Lower leg skin (tissue), 4 donors: ENCODE results near the gene EIF4G2. TPM values are rescaled to one million over a fixed set of nuclear protein-coding genes. Genes with fewer than 3 reads are reported as not detected.

Experiments used
- DNase-seq, 2 donors: peaks; one replicate each; pipeline ENCODE4 v3.0.0-alpha.2; 2019; ENCODE audit warnings: low spot score in 2 of 2
- H3K4me3 ChIP-seq: fragments of 200-600 bp; sonication (generic); 2 replicates; pipeline ENCODE4 v1.5.1; 2017; ENCODE audit warnings: mild to moderate bottlenecking, low read depth; ENCODE audit not compliant: poor library complexity, severe bottlenecking
- CTCF ChIP-seq, 3 donors: fragments of 450-650 bp; IDR thresholded peaks; one replicate each; pipeline ENCODE4 v1.5.1; 2016; ENCODE audit warnings: antibody characterized with exemption in 3 of 3, mild to moderate bottlenecking in 3 of 3, moderate library complexity in 2 of 3
- POLR2A ChIP-seq, 2 donors: fragments of 450-650 bp; IDR thresholded peaks; one replicate each; pipeline ENCODE4 v1.6.1; 2016 to 2017; ENCODE audit warnings: antibody characterized with exemption in 2 of 2, mild to moderate bottlenecking in 1 of 2, moderate library complexity in 1 of 2
- WGBS, 2 donors: methylation state at CpG; one replicate each; pipeline ENCODE4 v1.1.5; 2018; 5-methylcytosine and 5-hydroxymethylcytosine counted together
- intact Hi-C: fragments of 100-400 bp; cut with DNase I; formaldehyde crosslinking; loops from one replicate; pipeline ENCODE4 v1.15.0; 2023; ENCODE audit warnings: low total_unique reads
- total RNA-seq, 4 donors: library from RNA; depleted of rRNA; stranded (reverse); fragments of >200 nt; gene quantifications; one replicate each; pipeline ENCODE4 v1.1.0, GENCODE V29; 2016

EIF4G2 gene
- total RNA-seq, 4 donors from 2014 or later, result 380 to 450 (median 415) TPM

GRCh38 chr11:10785146-10785474 is 23.6 kb downstream of the EIF4G2 start:
- DNase-seq, result no peak
- WGBS, 2 donors, result 76 to 78% methylated on average over 4 of the region's 4 CpGs
- no peak overlapping the region for H3K4me3 ChIP-seq
- TF ChIP-seq POLR2A (IDR thresholded peaks at IDR 0.05) (no peak), CTCF (IDR thresholded peaks at IDR 0.05) (no peak)
- intact Hi-C loops, result no loop called here

GRCh38 chr11:10784232-10785145 is 24.2 kb downstream of the EIF4G2 start:
- 56 to 67% methylated on average over 10 of the region's 10 CpGs for WGBS, 2 donors

GRCh38 chr11:10780040-10780439 is 28.7 kb downstream of the EIF4G2 start:
- DNase-seq, result no peak
- 96% methylated on average over 2 of the region's 2 CpGs for WGBS, 2 donors
- intact Hi-C loops, result no loop called here
- H3K4me3 ChIP-seq, result no peak overlapping the region
- TF ChIP-seq POLR2A (IDR thresholded peaks at IDR 0.05), result no peak
- no peak for TF ChIP-seq CTCF (IDR thresholded peaks at IDR 0.05)

More at GRCh38 chr11:10784232-10785145, 24.2 kb downstream of the EIF4G2 start:
- no peak overlapping the region for H3K4me3 ChIP-seq
- intact Hi-C loops, result no loop called here
- TF ChIP-seq POLR2A (IDR thresholded peaks at IDR 0.05) (no peak), CTCF (IDR thresholded peaks at IDR 0.05) (no peak)
- no peak for DNase-seq

GRCh38 chr11:10779086-10779485 is 29.6 kb downstream of the EIF4G2 start:
- WGBS, 2 donors, result 40 to 51% methylated on average over 1 of the region's 1 CpG
- intact Hi-C loops, result no loop called here
- no peak overlapping the region for H3K4me3 ChIP-seq
- DNase-seq, result no peak
- TF ChIP-seq POLR2A (IDR thresholded peaks at IDR 0.05), result no peak
- TF ChIP-seq CTCF (IDR thresholded peaks at IDR 0.05), result no peak

GRCh38 chr11:10778217-10778970 is 30.3 kb downstream of the EIF4G2 start:
- intact Hi-C loops, result no loop called here
- 64 to 69% methylated on average over 13 of the region's 13 CpGs for WGBS, 2 donors
- H3K4me3 ChIP-seq, result no peak overlapping the region
- TF ChIP-seq CTCF (IDR thresholded peaks at IDR 0.05) (no peak), POLR2A (IDR thresholded peaks at IDR 0.05) (no peak)
- DNase-seq, result peak; percentile 34 to 90
